NOMO-1 (cell line): ENCODE results near the gene IPO4.

Source experiments
- DNase-seq, 2 experiments: peaks; one replicate each; lab custom pipeline; 2025; ENCODE audit not compliant: unreplicated experiment in 2 of 2; lab: John Stamatoyannopoulos, UW

IPO4 gene

DNA sequence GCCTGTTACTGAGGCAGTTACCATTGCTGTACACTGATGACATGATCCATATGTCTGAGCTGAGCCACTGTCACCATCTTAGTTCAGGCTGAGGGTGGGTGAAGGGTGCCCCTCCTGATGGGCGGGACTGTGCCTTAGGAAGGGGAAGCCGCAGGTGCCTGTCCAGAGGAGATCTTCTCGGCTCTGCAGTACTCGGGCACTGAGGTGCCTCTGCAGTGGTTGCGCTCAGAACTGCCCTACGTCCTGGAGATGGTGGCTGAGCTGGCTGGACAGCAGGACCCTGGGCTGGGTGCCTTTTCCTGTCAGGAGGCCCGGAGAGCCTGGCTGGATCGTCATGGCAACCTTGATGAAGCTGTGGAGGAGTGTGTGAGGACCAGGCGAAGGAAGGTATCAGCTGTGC lies 37.6 kb downstream of the IPO4 start:
- no peak for DNase-seq

DNA sequence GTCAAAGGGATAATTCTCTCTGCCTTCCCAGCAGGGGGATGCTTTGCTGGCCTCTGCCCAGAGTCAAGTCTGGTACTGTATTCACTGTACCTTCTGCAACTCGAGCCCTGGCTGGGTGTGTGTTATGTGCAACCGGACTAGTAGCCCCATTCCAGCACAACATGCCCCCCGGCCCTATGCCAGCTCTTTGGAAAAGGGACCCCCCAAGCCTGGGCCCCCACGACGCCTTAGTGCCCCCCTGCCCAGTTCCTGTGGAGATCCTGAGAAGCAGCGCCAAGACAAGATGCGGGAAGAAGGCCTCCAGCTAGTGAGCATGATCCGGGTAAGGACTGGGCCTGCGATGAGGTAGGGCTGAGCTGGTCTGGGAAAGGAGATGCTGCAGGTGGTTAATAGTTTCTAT lies 38.0 kb downstream of the IPO4 start:
- DNase-seq = no peak

DNA sequence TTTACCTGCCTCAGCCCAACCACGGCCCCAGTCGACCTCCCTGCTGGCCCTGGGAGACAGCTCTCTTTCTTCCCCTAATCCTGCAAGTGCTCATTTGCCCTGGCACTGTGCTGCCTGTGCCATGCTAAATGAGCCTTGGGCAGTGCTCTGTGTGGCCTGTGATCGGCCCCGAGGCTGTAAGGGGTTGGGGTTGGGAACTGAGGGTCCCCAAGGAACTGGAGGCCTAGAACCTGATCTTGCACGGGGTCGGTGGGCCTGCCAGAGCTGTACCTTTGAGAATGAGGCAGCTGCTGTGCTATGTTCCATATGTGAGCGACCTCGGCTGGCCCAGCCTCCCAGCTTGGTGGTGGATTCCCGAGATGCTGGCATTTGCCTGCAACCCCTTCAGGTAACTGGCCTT lies 38.6 kb downstream of the IPO4 start:
- DNase-seq = no peak

DNA sequence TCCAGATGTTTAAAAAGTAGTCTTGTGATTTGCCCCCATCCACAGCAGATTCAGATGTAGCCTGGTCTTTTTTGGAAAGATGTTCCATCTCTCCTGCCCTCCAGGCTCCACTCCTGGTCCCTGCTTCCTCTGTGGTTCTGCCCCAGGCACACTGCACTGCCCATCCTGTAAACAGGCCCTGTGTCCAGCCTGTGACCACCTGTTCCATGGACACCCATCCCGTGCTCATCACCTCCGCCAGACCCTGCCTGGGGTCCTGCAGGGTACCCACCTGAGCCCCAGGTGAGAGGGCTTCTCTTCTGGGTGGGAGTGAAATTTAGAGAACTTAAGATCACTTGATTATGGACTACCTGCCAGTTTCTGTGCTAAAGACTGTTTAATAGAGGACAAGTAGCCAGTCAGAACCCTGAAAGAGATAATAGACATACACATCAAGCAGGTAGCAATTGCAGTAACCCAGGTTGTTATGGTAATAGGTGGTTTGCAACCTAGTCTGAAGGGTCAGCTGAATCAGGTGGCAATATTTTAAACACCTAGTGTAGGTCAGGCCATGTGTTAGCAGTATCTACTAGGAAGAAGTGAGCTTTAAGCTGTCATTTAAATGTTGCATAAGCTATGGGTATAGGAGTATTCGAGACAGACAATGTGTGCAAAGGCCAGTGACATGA lies 39.2 kb downstream of the IPO4 start:
- DNase-seq = no peak

DNA sequence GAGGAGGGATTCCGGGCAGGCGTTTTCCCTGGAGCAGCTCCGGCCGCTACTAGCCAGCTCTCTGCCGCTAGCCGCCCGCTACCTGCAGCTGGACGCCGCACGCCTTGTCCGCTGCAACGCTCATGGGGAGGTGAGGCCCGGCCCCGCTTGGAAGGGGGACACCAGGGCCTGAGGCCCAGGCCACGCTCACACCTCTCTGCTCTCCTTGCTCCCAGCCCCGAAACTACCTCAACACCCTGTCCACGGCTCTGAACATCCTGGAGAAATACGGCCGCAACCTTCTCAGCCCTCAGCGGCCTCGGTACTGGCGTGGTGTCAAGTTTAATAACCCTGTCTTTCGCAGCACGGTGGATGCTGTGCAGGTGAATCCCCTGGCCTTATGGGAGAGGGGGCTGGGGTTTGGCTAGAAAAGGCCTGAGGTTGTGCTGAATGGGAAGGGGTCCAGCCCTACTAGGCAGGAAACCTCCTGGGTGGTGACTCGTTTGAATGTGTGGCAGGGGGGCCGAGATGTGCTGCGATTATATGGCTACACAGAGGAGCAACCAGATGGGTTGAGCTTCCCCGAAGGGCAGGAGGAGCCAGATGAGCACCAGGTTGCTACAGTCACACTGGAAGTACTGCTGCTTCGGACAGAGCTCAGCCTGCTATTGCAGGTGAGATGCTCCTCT lies 40.7 kb downstream of the IPO4 start:
- no peak for DNase-seq

DNA sequence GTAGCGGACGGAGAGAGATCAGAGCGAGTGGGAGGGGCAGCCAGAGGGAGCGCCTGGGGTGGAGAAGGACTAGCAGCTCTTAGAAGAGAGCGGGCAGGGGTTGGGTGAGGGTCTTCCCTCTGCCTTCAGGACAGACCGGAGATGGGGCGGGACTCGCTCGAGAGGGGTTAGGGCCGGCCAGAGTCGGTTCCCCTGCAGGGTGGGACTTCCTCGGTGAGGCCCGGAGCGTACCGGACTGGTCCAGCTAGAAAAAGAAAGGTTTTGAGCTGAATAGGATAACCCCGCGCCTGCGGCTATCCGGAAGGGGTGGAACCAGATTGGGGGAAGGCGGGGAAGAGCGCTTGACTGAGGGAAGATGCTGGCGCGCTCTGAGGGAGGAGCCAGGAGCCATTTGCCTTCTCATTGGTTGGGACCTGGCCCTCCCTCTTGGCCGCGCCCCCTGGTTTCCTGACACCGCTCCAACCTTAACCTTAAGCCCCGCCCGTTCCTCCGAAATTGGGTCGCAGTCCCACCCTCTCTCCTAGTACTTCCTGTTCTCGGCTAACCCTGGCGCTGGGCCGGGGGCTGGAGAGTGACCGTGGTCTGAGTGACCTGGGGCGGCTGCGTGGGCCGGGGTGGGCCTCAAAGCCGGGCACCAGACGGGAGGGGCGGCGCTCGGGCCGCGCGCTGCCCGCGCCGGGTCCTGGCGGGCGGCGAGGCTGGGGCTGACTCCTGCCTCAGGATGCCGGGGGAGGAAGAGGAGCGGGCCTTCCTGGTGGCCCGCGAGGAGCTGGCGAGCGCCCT lies 41.4 kb downstream of the IPO4 start, which contains the start of gene RNF31:
RNF31 (plus strand) TSS at position 521 of the 783 bp plus-strand sequence; CDS start at position 722, 201 bp downstream.
- peak; percentile 99 for DNase-seq

DNA sequence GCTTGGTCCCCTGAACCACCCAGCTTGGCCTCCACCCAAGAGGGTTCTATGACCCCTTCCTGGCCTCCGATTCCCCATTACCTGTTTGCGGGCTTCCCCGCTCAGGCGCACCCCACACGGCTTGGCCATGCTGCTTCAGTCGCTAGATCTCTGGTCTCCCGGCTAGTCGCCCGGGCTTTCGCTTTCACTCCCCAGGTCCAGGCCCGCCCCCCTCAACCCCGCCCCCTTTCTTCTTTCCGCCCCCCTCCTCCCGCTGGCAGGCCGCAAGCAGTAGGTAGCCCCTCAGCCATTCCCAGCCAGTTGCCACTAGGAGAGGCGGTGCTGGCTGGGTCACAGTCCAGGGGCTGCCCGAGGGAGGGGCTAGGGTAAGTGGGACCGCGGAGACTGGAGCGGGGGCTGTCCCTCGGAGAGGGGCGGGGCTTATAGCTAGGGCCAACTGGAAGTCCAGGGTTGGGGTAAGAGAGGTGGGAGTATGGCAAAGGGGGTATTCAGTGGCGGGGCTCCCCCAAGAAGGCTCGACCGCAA lies 42.1 kb downstream of the IPO4 start, which contains the start of gene PSME2:
PSME2 (minus strand) TSS at position 158 of the 525 bp plus-strand sequence; CDS start at position 129, 29 bp downstream.
- DNase-seq = peak; percentile 95 to 98

DNA sequence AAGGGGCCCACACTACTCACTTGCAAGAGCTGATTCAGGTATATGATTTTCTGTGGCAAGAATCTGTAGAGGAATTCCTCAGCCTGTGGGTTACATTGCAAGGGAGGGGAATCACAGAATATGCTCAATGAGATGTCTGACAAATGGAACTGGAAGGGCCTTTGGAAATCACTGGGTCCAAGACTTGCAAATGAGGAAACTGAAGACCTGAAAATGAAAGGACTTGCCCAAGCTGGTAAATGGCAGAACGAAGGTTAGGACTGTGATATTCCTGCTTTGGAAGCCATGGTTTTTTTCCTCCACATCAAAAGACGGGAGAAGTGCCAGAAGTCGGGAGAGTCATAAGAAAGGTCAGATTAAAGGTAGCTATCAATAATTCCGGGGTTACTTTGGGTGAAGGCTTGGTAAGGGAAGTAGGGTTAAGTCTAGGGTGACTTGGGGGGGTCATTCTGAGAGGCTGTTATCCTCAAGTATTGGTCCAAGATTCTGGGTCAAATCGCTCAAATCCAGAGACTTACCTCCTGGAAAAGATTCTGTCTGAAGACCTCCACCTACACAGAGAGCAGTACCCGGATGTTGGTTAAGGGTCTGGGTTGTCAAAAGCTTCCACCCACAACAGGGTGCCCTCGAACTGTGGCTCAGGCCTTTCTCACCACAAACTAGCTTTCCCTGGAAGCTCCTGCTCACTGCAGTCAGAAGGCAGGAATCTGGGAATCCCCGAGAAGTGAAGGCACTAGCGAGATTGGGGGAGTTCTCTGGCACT lies 42.7 kb downstream of the IPO4 start:
- peak; percentile 39 to 42 for DNase-seq

DNA sequence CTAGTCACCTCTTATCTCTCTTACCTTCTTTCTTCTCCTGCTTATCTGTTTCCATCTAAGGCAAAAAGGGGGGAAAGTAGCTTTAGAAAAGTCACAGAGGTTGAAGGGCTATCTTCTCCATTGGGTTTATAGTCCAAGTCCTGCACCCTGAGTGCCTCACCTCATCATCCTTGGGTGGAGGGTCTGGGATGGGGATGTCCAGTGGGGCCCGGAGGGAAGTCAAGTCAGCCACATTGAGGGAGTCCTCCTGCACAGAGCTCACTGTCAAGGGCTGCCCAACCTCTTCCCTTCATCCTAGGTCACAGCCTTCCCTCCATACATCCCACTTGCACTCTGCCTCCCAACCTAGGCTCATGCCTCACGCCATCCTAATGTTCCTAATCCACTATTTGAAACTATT lies 43.4 kb downstream of the IPO4 start:
- no peak for DNase-seq

DNA sequence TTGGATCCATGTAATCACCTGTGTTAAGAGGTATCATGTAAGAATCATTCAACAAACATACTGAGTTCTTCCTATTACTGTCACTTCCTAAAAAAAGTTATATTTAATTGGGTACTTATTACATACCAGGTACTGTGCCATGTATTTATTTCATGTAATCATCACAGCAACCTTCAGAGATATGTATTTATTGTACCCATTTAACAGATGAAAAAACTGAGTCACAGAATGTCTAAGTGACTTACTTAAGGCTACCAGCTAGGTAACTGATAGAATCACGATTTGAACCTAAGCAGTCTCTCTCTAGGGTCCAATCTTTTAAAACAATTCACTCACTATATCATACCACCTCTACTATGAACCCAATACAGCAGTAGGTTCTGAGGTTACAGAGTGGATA lies 44.2 kb downstream of the IPO4 start:
- DNase-seq = no peak

DNA sequence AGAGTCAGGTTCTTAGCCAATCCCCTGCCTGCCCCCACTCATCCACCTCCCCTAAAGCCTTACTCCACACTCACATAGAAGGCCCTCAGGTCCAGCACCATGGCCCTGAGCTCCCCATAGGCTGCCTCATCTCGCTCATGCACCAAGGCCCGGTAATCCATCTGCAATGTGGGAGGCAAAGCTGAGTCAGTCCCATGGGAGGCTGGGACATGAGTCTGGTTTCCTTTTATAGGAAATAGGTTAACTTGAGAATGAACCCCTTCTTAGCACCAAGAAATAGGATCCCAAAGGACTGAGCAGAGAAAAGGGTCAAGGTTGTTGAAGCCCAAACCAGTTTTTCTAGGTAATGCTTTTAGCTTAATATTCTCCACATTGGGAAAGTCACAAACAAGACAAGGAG lies 45.1 kb downstream of the IPO4 start:
- DNase-seq = no peak

DNA sequence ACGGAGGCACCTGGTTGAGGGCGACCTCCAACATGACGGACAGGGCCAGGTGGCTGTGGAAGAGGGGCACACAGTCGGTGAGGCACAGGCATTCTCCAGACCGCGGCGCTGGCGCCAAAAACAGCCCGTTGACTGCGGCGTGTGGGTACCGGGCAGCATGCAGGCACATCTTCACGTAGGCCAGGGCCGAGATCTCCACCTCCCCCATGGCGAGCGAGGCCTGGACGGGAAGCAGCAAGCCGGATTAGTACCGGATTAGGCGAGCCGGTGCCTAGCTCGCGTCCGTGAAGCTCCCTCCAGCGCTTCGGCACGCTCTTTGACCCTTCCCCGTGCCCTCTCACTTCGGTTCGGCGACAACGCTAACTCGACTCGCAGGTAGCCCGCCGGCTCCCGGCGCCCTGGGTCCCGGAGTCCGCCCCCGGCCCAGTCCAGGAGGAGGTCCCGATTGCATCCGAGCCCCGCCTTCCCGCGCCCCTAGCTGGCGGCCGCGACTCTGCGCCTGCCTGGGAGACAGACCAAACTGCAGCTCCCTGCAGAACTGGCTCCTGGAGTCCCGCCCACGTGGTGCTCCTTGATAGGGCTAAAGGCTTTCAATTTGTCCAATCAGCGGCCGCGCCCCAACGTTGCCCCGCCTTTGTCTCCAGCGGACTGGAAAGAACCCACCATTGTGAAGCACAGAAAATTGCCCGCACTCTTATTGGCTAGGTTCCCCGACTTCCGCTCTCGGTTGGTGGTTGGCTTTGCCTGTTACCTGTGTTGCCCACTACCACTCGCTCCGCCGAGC lies 47.3 kb downstream of the IPO4 start, which contains the start of gene EMC9:
EMC9 (minus strand) TSS at position 495 of the 784 bp plus-strand sequence; CDS start at position 208, 287 bp downstream.
- peak; percentile 98 for DNase-seq

DNA sequence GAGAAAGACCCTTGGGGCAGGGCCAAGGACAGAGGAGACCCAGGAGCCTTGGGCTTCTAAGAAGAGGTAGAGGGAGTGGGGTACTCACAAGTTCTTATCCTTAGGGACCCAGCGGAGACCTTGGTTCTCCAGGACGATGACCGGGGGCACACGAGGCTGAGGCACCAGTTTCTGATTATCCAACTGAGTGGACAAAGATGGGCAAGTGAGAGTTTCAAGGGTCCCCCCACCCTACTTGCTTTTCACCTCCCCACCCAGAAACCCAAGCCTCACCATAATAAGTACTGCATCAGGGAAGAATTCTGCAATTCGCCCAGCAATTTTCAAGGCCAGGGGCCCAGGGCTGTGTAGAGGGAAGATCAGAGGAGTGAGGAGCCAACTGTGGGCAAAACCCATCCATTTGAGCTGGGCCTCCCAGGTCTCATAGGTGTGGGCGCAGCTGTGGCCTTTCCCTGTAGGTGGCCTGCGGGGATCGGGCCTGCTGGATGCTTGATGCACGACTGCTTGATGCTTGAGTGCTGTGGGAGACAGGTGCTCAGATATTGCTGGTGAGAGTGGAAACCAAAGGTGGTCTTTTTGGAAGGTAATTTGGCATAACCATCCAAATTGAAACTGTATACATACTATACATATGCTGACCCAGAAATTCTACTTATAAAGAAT lies 49.2 kb downstream of the IPO4 start:
- no peak for DNase-seq

DNA sequence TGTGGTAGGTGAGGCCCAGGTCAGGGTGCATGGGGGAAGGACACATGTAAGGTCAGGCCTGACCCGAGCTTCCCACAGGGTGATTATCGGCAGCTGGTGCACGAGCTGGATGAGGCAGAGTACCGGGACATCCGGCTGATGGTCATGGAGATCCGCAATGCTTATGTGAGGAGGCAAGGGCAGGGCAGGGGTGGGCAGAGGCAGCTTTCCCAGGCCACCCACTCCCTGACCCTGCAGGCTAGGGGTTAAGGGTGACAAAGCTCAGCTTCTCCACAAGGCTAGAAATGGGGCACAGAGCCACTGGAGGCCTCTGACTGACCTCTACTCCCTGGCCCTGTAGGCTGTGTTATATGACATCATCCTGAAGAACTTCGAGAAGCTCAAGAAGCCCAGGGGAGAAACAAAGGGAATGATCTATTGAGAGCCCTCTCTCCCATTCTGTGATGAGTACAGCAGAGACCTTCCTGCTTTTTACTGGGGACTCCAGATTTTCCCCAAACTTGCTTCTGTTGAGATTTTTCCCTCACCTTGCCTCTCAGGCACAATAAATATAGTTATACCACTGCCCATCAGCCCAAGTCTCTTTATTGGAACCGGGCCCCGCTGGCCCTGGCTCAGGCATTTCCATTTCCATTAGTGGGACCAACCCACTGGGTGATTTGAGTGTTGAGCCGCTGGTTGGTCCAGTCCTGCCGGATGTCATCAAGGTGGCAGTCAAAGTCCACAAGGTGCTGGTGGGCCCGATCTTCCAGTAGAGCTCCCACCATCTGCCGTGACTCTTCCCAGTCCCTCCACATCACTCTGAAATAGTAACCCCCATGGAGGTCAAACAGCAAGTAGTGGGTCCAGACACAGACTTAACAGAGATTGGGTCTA lies 50.0 kb downstream of the IPO4 start:
- no peak for DNase-seq

DNA sequence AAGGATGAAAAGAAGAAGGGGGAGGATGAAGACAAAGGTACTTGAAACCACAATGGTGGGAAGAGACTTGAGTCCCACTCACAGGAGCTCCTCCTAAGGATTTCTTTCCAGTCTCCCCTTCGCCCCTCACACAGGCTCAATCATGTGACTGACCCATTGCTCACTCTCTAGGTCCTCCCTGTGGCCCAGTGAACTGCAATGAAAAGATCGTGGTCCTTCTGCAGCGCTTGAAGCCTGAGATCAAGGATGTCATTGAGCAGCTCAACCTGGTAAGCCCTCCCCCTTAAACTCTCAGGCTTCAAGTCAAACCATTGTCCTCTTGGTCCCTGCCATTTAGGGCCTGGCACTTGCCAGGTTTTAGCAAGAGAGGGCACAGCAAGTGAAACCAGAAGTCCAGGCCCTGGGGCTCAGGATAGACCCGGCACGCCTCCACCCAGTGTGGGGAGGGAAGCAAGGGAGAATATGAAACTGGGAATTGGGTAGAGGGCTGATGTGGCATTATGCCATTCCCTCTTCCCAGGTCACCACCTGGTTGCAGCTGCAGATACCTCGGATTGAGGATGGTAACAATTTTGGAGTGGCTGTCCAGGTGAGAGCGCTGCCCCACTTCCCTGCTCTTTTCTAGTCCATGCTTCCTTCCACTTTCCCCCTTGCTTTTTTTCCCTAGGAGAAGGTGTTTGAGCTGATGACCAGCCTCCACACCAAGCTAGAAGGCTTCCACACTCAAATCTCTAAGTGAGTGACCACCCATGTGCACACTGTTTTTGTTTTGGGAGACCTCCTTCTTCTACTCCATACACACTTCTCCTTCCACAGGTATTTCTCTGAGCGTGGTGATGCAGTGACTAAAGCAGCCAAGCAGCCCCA lies 50.9 kb downstream of the IPO4 start:
- DNase-seq = no peak

DNA sequence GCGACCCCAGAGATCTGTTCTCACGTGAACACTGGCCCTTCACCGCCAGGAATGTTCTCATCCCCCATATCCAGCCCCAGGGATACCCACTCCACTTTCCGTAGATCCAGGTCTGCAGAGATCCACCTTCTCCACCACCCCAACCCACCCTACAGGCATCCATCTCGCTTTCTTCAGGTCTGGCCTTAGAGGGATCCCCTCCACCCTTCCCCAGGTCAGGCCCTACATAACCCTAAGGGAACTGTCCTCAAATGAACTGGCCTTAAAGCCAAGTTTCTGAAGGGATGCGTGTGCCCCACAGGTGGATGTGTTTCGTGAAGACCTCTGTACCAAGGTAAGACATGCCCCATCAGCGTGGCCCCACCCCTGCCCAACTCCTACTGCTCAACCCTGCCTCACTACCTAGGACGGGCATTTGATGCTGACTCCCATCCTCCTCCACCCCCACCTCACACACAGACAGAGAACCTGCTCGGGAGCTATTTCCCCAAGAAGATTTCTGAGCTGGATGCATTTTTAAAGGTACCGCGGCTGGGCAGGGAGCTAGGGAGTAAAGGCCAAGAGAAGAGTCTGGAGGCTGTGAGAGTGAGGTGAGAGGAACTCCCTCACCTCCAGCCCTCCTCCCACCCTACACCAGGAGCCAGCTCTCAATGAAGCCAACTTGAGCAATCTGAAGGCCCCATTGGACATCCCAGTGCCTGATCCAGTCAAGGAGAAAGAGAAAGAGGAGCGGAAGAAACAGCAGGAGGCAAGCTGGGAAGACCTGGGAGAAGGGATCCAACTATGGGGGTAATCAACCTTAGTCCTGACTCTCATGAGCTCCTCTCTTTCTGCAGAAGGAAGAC lies 51.7 kb downstream of the IPO4 start:
- no peak for DNase-seq
